Measurements from ENCODE around the gene FMN1. TPM values are rescaled to one million over a fixed set of nuclear protein-coding genes. Genes with fewer than 3 reads are reported as not detected.

FMN1 gene
- total and polyA plus RNA-seq, 12 donors = 0.22 to 5.5 (median 3.3) TPM

DNA sequence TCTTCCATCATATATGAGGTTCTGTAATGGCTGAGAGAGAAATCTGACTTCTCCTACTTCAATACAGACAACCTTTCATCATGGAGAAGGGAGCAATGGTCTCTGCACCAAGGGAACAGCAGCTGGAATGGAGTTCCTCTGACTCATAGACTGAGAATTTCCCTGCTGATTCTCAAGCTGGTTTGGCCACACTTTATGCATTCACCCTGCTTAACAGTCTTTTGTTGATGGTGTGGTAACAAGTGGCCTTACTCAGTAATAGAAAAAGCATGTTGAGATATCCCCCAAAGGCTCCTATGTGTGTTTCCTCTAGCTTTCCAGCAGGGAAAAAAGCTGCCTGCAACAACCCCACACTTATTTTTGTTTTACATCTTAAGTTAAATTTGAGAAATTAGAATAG is 338.6 kb downstream of the FMN1 start:
- no peaks in the 10 kb centered on the region for H3K9me3 ChIP-seq
- H3K4me3 ChIP-seq = no peak overlapping the region
- intact Hi-C loops (cut with DNase I) = loop anchor here in 1 of 10 donors (10.0 kb wide), 1 partner anchor 139 kb away; no protein-coding TSS in a partner anchor
- H3K27ac ChIP-seq = peak overlapping the region in 4 of 10 donors; percentile 1 to 57 (median 48)
- peak; percentile 49 to 95 (median 84) for ATAC-seq
- peak in 1 of 2 donors; percentile 7 for DNase-seq
- TF ChIP-seq, protein P1, sequence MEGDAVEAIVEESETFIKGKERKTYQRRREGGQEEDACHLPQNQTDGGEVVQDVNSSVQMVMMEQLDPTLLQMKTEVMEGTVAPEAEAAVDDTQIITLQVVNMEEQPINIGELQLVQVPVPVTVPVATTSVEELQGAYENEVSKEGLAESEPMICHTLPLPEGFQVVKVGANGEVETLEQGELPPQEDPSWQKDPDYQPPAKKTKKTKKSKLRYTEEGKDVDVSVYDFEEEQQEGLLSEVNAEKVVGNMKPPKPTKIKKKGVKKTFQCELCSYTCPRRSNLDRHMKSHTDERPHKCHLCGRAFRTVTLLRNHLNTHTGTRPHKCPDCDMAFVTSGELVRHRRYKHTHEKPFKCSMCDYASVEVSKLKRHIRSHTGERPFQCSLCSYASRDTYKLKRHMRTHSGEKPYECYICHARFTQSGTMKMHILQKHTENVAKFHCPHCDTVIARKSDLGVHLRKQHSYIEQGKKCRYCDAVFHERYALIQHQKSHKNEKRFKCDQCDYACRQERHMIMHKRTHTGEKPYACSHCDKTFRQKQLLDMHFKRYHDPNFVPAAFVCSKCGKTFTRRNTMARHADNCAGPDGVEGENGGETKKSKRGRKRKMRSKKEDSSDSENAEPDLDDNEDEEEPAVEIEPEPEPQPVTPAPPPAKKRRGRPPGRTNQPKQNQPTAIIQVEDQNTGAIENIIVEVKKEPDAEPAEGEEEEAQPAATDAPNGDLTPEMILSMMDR (IDR thresholded peaks at IDR 0.05) = no peak
- H3K4me1 ChIP-seq = peaks cover 0 to 9% (median 0%) of the 10 kb centered on the region in 9 donors
- H3K27me3 ChIP-seq = no peaks in the 10 kb centered on the region
- peaks cover 0 to 5% (median 0%) of the 10 kb centered on the region in 9 donors for H3K36me3 ChIP-seq

DNA sequence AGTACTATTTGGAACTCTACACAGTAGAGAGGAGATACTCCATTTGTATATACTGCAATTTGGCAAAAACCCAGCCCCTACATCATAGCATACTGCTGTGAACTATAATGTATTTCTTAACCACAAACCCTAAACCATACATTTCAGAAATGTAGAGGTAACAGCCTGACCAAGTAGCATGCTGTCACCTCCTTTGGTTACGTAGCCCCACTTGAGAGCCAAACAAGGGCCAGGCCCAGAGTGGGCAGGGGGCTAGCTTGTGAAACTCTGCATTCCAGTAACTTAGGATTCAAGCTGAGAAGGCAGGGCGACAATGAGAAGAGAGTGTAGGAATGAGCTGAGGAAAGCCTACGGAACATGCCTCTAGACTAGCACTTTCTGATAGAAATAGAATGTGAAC is 340.9 kb downstream of the FMN1 start:
- intact Hi-C loops (cut with DNase I) = loop anchor here in 1 of 10 donors (10.0 kb wide), 1 partner anchor 141 kb away; no protein-coding TSS in a partner anchor
- Histone ChIP-seq H3K27me3 (no peaks in the 10 kb centered on the region), H3K4me3 (no peak overlapping the region), H3K4me1 (peaks cover 0 to 15% (median 0%) of the 10 kb centered on the region in 9 donors), H3K36me3 (peaks cover 0 to 5% (median 0%) of the 10 kb centered on the region in 9 donors), H3K9me3 (no peaks in the 10 kb centered on the region), H3K27ac (no peak overlapping the region)
- DNase-seq = no peak
- 84 to 90% methylated on average over 3 of the region's 3 CpGs for WGBS, 2 donors
- TF ChIP-seq, protein P1 (IDR thresholded peaks at IDR 0.05) = no peak
- ATAC-seq = no peak

DNA sequence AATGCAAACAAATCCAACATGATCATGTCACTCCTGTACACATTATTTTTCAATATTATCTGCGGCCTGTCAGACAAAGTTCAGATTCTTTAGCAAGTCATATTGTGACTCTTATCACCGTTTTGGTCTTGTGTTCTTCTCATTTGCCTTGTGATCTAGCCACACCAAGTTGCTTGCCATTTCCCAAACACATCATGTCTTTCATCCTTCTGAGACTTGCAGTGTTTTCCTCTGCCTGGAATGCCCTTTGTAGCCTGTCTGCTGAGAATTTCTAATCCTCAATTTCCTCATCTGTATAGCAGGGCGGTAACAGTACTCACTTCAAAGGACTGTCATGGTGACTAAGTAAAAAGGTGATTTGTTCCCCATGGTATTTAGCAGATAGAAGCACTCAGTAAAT is 341.7 kb downstream of the FMN1 start:
- no peak for DNase-seq
- no peaks in the 10 kb centered on the region for H3K9me3 ChIP-seq
- TF ChIP-seq, protein P1 (IDR thresholded peaks at IDR 0.05) = no peak
- no peaks in the 10 kb centered on the region for H3K27me3 ChIP-seq
- WGBS, 2 donors = 80 to 84% methylated on average over 3 of the region's 3 CpGs
- no peak for ATAC-seq
- H3K4me1 ChIP-seq = peaks cover 0 to 15% (median 0%) of the 10 kb centered on the region in 9 donors
- H3K36me3 ChIP-seq = peaks cover 0 to 5% (median 0%) of the 10 kb centered on the region in 9 donors
- H3K4me3 ChIP-seq = no peak overlapping the region
- no peak overlapping the region for H3K27ac ChIP-seq
- intact Hi-C loops (cut with DNase I) = loop anchor here in 1 of 10 donors (10.0 kb wide), 1 partner anchor 142 kb away; no protein-coding TSS in a partner anchor

DNA sequence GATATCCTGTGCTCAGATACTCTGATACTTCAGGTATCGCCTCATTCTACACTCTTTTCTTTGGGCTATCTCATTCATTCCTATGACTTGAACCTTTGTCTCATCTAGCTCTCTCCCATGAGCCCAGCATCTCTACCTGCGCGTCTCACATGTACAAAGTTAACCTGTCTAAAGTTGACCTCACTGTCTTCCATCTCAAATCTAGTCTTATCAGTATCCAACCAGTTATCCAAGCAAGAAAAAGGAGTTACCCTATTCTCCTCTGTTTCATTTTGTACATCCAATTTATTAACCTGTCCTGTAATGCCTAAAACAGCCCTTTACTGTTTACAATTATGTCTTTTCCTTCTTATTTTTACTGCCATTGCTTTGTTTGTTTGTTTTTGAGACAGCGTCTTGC is 342.5 kb downstream of the FMN1 start:
- TF ChIP-seq, protein P1 (IDR thresholded peaks at IDR 0.05) = no peak
- intact Hi-C loops (cut with DNase I) = loop anchor here in 1 of 10 donors (10.0 kb wide), 1 partner anchor 143 kb away; no protein-coding TSS in a partner anchor
- no peaks in the 10 kb centered on the region for H3K9me3 ChIP-seq
- peaks cover 0 to 15% (median 0%) of the 10 kb centered on the region in 9 donors for H3K4me1 ChIP-seq
- peak overlapping the region in 1 of 10 donors; percentile 53 for H3K27ac ChIP-seq
- H3K27me3 ChIP-seq = no peaks in the 10 kb centered on the region
- no peak for ATAC-seq
- H3K36me3 ChIP-seq = peaks cover 0 to 5% (median 0%) of the 10 kb centered on the region in 9 donors
- DNase-seq = no peak
- no peak overlapping the region for H3K4me3 ChIP-seq
- 94 to 97% methylated on average over 4 of the region's 4 CpGs for WGBS, 2 donors
